ENCODE results near the gene NKD2.

GRCh38 chr5:1005249-1005851 is 3.3 kb upstream of the NKD2 start:
- no peak for TF ChIP-seq CTCF (IDR thresholded peaks at IDR 0.05)
- TF ChIP-seq POLR2AphosphoS5 (IDR thresholded peaks at IDR 0.05; ENCODE audit: low read depth, low read length), result no peak

All from Panc1 (cell line).